Peyer's patch (tissue), 4 donors: Measurements from ENCODE around the gene SH3D21.

ENCODE experiments used
- POLR2A ChIP-seq, 2 donors: fragments of 450-650 bp; IDR thresholded peaks; one replicate each; pipeline ENCODE4 v1.5.1; 2017; ENCODE audit warnings: antibody characterized with exemption in 2 of 2, mild to moderate bottlenecking in 2 of 2, moderate library complexity in 2 of 2
- TF ChIP-seq, protein P1 (sequence below), 6 experiments: fragments of 450-650 bp in 4 of 6; fragments of 200-600 bp in 2 of 6; sonication (generic) in 1 of 6; IDR thresholded peaks; one replicate each; pipeline ENCODE4 v1.5.1; 2017 to 2019; ENCODE audit warnings: antibody characterized with exemption in 6 of 6, mild to moderate bottlenecking in 3 of 6, moderate library complexity in 1 of 6

DNA sequence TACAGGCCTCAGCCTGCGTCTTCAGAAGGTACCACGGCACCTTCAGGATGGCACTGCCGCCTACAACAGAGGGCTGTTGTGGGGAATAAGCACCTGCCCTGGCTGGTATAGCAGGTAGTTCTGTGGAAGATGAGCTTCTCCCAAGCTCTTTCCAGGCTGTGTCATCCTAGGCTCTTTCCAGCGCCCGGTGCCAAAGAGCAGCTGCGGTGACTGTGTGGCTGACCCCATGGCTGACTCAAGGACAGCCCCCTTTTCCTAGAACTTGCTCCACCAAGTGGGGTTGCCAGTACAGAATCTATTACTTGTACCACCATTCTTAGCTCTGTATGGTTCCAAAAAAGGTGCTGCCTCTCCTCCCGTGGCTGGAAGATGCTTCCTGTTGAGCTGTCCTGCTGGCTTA, 39.2 kb downstream of the SH3D21 start:
- TF ChIP-seq POLR2A (IDR thresholded peaks at IDR 0.05) = no peak
- TF ChIP-seq, protein P1, sequence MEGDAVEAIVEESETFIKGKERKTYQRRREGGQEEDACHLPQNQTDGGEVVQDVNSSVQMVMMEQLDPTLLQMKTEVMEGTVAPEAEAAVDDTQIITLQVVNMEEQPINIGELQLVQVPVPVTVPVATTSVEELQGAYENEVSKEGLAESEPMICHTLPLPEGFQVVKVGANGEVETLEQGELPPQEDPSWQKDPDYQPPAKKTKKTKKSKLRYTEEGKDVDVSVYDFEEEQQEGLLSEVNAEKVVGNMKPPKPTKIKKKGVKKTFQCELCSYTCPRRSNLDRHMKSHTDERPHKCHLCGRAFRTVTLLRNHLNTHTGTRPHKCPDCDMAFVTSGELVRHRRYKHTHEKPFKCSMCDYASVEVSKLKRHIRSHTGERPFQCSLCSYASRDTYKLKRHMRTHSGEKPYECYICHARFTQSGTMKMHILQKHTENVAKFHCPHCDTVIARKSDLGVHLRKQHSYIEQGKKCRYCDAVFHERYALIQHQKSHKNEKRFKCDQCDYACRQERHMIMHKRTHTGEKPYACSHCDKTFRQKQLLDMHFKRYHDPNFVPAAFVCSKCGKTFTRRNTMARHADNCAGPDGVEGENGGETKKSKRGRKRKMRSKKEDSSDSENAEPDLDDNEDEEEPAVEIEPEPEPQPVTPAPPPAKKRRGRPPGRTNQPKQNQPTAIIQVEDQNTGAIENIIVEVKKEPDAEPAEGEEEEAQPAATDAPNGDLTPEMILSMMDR (IDR thresholded peaks at IDR 0.05) = no peak
